Measurements from ENCODE around the gene CSAD. TPM values are rescaled to one million over a fixed set of nuclear protein-coding genes. Genes with fewer than 3 reads are reported as not detected.

Gene CSAD
- polyA plus RNA-seq, 1 experiment = 18.9 TPM

- ChIA-PET CTCF (interaction anchor here (0.6 to 3.2 kb wide), 28 partner anchors 10 to 220 kb away, joined by 3 to 61 read pairs (median 4); partner anchors contain the start of genes AAAS, ITGB7, SOAT2 and SPRYD3), POLR2A (interaction anchor here (0.6 to 1.3 kb wide), 4 partner anchors 26 to 133 kb away, joined by 3 to 7 read pairs (median 4); partner anchors contain the start of gene SPRYD3)
- TF ChIP-seq CTCF (IDR thresholded peaks at IDR 0.05; ENCODE audit: low read depth, low read length) = no peak
Measured at GRCh38 chr12:53197011-53197640, 16.4 kb upstream of the CSAD start.

GRCh38 chr12:53196486-53196885 is 15.8 kb upstream of the CSAD start:
- no peaks in the 10 kb centered on the region for H3K27me3 ChIP-seq (ENCODE audit: control insufficient read depth, insufficient read depth, low read length)
- POLR2A ChIA-PET = no interaction called here
- no peak for TF ChIP-seq CTCF (IDR thresholded peaks at IDR 0.05; ENCODE audit: low read depth, low read length)
- no peak overlapping the region for H3K4me3 ChIP-seq (ENCODE audit: low read depth, low read length)
- CTCF ChIA-PET = interaction anchor here (1.1 to 3.2 kb wide), 6 partner anchors 9 to 158 kb away, joined by 4 to 61 read pairs (median 11); no protein-coding TSS in a partner anchor
- H3K9me3 ChIP-seq (ENCODE audit: control insufficient read depth, insufficient read depth, low read length) = no peaks in the 10 kb centered on the region; the same call in 1 of the 2 replicates
- no peak overlapping the region for H3K27ac ChIP-seq (ENCODE audit: low read depth, low read length)
- DNase-seq (ENCODE audit: low read depth, low spot score) = no peak

More at GRCh38 chr12:53197011-53197640, 16.4 kb upstream of the CSAD start:
- Histone ChIP-seq H3K4me3 (ENCODE audit: low read depth, low read length) (no peak overlapping the region), H3K27me3 (ENCODE audit: control insufficient read depth, insufficient read depth, low read length) (no peaks in the 10 kb centered on the region), H3K9me3 (ENCODE audit: control insufficient read depth, insufficient read depth, low read length) (no peaks in the 10 kb centered on the region; the same call in 1 of the 2 replicates), H3K27ac (ENCODE audit: low read depth, low read length) (no peak overlapping the region)
- DNase-seq (ENCODE audit: low read depth, low spot score) = no peak

- no peak overlapping the region for H3K27ac ChIP-seq (ENCODE audit: low read depth, low read length)
- no peak overlapping the region for H3K4me3 ChIP-seq (ENCODE audit: low read depth, low read length)
- no peaks in the 10 kb centered on the region for H3K27me3 ChIP-seq (ENCODE audit: control insufficient read depth, insufficient read depth, low read length)
- ChIA-PET POLR2A (interaction anchor here (1.0 to 1.2 kb wide), 2 partner anchors 23 to 130 kb away, joined by 3 read pairs; no protein-coding TSS in a partner anchor), CTCF (interaction anchor here (1.0 to 1.9 kb wide), 5 partner anchors 11 to 149 kb away, joined by 3 to 9 read pairs (median 4); no protein-coding TSS in a partner anchor)
- no peak for DNase-seq (ENCODE audit: low read depth, low spot score)
- no peak for TF ChIP-seq CTCF (IDR thresholded peaks at IDR 0.05; ENCODE audit: low read depth, low read length)
- no peaks in the 10 kb centered on the region; the same call in 1 of the 2 replicates for H3K9me3 ChIP-seq (ENCODE audit: control insufficient read depth, insufficient read depth, low read length)
Measured at GRCh38 chr12:53195516-53196420, 15.0 kb upstream of the CSAD start.

GRCh38 chr12:53194973-53195372 is 14.2 kb upstream of the CSAD start:
- DNase-seq (ENCODE audit: low read depth, low spot score) = no peak
- POLR2A ChIA-PET = interaction anchor here (1.0 to 1.2 kb wide), 2 partner anchors 22 to 129 kb away, joined by 3 read pairs; no protein-coding TSS in a partner anchor
- Histone ChIP-seq H3K27ac (ENCODE audit: low read depth, low read length) (no peak overlapping the region), H3K27me3 (ENCODE audit: control insufficient read depth, insufficient read depth, low read length) (no peaks in the 10 kb centered on the region), H3K4me3 (ENCODE audit: low read depth, low read length) (no peak overlapping the region), H3K9me3 (ENCODE audit: control insufficient read depth, insufficient read depth, low read length) (no peaks in the 10 kb centered on the region; the same call in 1 of the 2 replicates)
- CTCF ChIA-PET = interaction anchor here (1.0 to 1.9 kb wide), 5 partner anchors 10 to 150 kb away, joined by 3 to 9 read pairs (median 4); no protein-coding TSS in a partner anchor
- TF ChIP-seq CTCF (IDR thresholded peaks at IDR 0.05; ENCODE audit: low read depth, low read length) = no peak
